HL-60/S4 treated with retinoic acid at 250 ng/mL for 4 days and 3 days (cell line): ENCODE data around the gene DMXL2.
"Not testable (repeated sequence)": the region's sequence is repeated elsewhere in the genome, so short reads cannot be mapped to it uniquely, and the experiment has no call there.

Source experiments
- in situ Hi-C: fragments of 300-500 bp; cut with MboI; formaldehyde crosslinking; loops from 2 replicates; pipeline ENCODE4 v1.7.0; 2022; ENCODE audit warnings: low sequenced_read_pairs

DMXL2 gene

GRCh38 chr15:51423040-51423439 lies 199.5 kb downstream of the DMXL2 start:
- in situ Hi-C loops: not testable (repeated sequence)

GRCh38 chr15:51416129-51416528 lies 206.4 kb downstream of the DMXL2 start:
- in situ Hi-C loops: no loop called here

- in situ Hi-C loops: no loop called here
These were observed 208.2 kb downstream of the DMXL2 start for GRCh38 chr15:51414256-51414860.

- in situ Hi-C loops: no loop called here
These were observed 216.7 kb downstream of the DMXL2 start for GRCh38 chr15:51405693-51406523.

- in situ Hi-C loops: no loop called here
These were observed 218.4 kb downstream of the DMXL2 start for GRCh38 chr15:51403946-51404695.

- in situ Hi-C loops: no loop called here
These were observed 219.3 kb downstream of the DMXL2 start for GRCh38 chr15:51403072-51403878.

- in situ Hi-C loops: no loop called here
These were observed 220.6 kb downstream of the DMXL2 start for GRCh38 chr15:51401872-51402517.

GRCh38 chr15:51401051-51401780 lies 221.4 kb downstream of the DMXL2 start:
- in situ Hi-C loops: no loop called here

- in situ Hi-C loops: loop anchor here (25.0 kb wide), 1 partner anchor 236 kb away; no protein-coding TSS in a partner anchor
These were observed 223.9 kb downstream of the DMXL2 start for GRCh38 chr15:51398626-51399025.
